HG02763 (cell line): ENCODE measurements around the gene CIDEC.
"Not testable (repeated sequence)": the region's sequence is repeated elsewhere in the genome, so short reads cannot be mapped to it uniquely, and the experiment has no call there.

Experiments
- ATAC-seq: cut with Tn5 transposase; IDR thresholded peaks from one replicate; pipeline ENCODE4 v1.9.1; 2021; ENCODE audit warnings: mild to moderate bottlenecking, moderate library complexity; ENCODE audit not compliant: unreplicated experiment

The CIDEC gene

GRCh38 chr3:9881441-9881840, 1.4 kb upstream of the CIDEC start:
- ATAC-seq, result no peak

DNA sequence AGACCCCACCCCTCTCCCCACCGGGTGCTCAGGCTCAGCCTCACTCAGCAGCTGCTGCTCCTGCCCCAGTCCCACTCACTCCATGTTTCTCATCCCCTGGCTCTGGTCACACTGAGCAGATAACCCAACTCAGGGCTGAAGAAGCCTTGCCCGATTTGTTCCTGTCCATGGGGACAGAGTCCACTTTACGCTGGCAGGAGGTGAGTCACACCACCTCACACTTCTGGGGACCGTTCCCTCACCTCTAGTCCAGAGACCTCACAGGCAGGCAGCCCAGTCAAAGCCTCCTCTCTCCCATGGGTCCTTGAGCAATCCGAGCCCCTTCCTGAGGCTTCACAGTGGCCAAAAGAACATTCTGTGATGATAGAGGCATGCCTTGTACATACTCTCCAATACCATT, 1.4 kb downstream of the CIDEC start:
- no peak for ATAC-seq

DNA sequence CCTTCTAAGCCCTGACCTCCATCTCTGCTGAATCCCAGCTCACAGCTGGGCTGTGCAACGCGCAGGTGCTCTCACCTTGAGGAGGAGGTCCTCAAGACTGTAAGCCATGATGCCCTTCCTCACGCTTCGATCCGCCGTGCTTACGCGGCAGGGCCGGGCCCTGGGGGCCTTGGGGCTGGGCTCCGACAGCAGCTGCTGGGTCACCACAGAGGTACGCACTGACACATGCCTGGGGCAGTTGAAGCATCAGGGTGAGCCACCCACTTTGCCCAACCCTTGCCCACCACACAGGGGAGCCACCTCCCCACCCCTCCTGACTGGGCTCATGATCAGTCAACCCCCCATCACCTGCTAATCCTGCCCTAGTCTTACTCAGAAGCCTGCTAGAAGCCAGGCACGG, 3.1 kb downstream of the CIDEC start:
- ATAC-seq, result no peak

DNA sequence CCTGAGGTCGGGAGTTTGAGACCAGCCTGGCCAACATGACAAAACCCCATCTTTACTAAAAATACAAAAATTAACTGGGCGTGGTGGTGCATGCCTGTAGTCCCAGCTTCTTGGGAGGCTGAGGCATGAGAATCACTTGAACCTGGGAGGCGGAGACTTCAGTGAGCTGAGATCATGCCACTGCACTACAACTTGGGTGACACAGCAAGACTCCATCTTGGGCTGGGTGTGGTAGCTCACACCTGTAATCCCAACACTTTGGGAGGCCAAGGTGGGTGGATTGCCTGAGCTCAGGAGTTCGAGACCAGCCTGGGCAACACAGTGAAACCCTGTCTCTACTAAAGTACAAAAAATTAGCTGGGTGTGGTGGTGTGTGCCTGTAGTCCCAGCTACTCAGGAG, 3.8 kb downstream of the CIDEC start:
- ATAC-seq, result not testable (repeated sequence)

- ATAC-seq, result no peak
Measured at GRCh38 chr3:9875448-9875847, 4.6 kb downstream of the CIDEC start.

DNA sequence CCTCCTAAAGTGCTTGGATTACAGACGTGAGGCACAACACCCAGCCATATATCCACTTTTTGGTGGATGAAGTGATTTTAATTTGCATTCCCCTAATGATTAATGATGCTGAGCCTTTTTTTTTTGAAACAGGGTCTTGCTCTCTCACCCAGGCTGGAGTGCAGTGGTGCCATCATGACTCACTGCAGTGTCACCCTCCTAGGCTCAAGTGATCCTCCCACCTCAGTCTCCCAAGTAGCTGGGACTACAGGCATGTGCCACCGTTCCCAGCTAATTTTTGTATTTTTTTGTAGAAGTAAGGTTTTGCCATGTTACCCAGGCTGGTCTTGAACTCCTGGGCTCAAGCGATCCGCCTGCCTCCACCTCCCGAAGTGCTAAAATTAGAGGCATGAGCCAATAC, 8.0 kb downstream of the CIDEC start:
- not testable (repeated sequence) for ATAC-seq

GRCh38 chr3:9870978-9871377, 9.1 kb downstream of the CIDEC start:
- ATAC-seq, result no peak

GRCh38 chr3:9869955-9870354, 10.1 kb downstream of the CIDEC start:
- no peak for ATAC-seq

GRCh38 chr3:9867106-9867505, 12.9 kb downstream of the CIDEC start:
- ATAC-seq, result no peak

- ATAC-seq, result no peak
Measured at GRCh38 chr3:9866639-9867038, 13.4 kb downstream of the CIDEC start.

- ATAC-seq, result not testable (repeated sequence)
Measured at GRCh38 chr3:9865125-9865637, 14.9 kb downstream of the CIDEC start.

DNA sequence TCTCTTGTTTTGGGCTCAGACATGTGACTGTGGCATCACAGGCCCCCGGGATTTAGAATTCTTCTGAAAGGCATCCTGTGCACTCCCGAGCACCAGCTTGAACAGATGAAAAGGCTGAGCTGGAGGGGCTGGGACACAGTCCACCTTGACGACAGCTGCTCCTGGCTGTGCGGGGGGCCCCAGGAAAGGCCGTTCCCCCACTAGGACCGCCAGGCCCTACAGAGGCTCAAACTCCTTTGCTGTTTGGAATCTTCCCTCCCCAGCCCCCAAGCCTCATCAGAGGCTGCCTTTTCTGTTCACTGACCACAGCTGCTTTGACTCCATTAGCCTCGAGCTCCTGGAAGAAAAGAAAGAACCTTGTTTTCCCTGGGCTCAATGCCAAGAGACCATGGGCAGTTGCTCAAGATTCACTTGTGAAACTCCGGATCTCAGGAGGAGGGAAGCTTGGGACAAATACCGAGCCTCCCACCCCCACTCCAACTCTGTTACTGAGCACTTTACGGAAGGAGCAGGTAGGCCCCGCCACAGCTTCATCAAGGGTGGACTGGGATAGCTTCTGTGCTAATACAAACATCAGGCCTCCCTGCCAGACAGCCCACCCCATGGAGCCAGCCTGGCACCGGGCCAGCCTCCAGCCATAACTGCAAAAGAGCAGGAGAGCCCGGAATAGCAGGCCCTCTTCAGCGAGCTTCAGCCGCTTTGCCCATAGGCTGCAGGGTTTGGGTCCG, 15.7 kb downstream of the CIDEC start:
- no peak for ATAC-seq

GRCh38 chr3:9863058-9863772, 16.8 kb downstream of the CIDEC start:
- no peak for ATAC-seq

- ATAC-seq, result no peak
Measured at GRCh38 chr3:9862391-9863057, 17.5 kb downstream of the CIDEC start.

- no peak for ATAC-seq
Measured at GRCh38 chr3:9861626-9862130, 18.4 kb downstream of the CIDEC start.

DNA sequence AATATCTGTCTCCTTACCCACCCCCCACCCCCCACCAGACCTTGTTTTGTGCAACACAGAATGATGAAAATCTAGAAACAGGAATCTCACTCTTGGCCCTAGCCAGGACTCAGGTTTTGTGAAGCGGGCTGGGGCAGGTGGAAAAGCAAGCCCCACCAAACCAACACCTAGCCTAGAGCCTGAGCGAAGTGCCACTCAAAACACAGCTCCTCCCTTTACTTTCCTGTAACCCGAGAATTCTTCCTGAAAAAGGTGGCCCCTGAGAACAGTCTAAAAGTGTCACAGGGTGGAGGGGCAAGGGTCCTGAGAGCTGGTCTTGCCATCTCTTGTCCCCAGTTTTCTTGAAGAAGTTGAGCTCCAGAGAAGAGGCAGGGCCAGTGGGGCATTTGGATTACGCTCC, 18.9 kb downstream of the CIDEC start:
- no peak for ATAC-seq

GRCh38 chr3:9859530-9860025, 20.5 kb downstream of the CIDEC start:
- no peak for ATAC-seq

GRCh38 chr3:9855594-9855993, 24.5 kb downstream of the CIDEC start:
- ATAC-seq, result no peak

- ATAC-seq, result not testable (repeated sequence)
Measured at GRCh38 chr3:9854291-9854940, 25.6 kb downstream of the CIDEC start.

DNA sequence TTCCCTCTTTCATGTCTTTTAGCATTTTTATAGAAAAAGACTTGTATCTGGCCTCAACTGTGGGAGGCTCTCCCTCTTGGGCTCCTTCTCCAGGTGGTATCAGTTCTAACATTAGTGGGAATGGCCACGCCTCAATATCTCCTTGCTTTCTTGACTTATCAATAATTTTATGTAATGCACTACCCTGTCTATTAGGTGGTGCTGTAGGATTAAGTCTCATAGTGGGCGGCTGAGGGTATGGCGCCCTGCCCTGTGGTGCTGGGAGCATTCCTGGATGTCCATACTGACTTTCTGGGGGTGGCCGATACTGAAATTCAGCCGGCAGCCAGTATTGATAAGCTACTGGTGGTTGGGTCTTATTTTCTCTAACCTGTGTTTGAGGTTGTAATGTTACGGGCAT, 27.5 kb downstream of the CIDEC start:
- ATAC-seq, result no peak

GRCh38 chr3:9851926-9852325, 28.1 kb downstream of the CIDEC start:
- not testable (repeated sequence) for ATAC-seq
